NCI-H524 (cell line): ENCODE results near the gene CEP126.
"Not testable (repeated sequence)": the region's sequence is repeated elsewhere in the genome, so short reads cannot be mapped to it uniquely, and the experiment has no call there.

Source experiments
- DNase-seq, 2 experiments: peaks; one replicate each; lab custom pipeline; 2025; lab: John Stamatoyannopoulos, UW

The CEP126 gene

DNA sequence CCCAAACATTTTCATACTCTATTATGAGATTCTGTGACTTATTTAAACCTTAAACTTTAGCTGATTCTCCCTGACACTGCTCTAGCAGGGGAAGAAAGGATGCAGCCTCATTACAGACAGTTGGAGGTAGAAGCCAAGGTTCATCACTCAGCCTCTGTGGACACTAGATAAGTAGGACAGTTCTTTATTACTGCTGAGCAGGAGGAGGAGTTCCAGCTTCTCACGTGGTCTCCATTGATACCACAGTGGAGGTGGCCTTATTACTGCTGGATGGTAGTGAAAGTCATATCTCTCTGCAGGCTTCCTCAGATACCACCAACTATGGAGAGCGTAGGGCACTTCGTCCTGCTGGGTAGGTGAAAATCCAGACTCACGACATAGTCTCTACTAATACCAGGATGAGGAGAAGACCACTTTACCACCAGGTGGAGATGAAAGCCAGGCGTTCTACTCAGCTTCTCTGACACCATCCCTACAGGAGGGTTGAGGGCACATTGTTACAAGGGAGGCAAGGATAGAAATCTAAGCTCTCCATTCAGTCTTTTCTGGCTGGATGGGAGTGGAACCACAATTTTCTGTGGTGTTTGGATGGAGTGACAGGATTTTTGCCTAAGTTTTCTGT lies 14.6 kb downstream of the CEP126 start:
- no peak for DNase-seq

DNA sequence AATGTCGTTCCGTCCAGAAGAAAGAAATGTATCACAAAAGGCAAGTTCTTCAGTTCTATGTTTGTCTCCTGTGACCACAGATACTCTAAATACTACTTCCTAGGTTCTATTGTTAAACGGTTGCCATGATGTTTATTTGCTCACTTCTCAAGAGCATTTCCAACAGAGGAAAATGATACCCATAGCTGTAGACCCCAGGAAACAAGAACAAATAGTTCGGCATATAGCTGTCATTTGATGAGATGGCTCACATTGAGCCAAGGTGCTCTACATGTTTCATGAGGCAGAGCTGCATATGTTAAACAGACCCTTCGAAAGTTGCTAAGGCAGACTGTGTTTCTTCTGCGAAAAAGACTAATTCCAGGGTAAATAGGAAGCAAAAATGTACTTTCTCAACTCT lies 16.9 kb downstream of the CEP126 start:
- DNase-seq, result no peak

DNA sequence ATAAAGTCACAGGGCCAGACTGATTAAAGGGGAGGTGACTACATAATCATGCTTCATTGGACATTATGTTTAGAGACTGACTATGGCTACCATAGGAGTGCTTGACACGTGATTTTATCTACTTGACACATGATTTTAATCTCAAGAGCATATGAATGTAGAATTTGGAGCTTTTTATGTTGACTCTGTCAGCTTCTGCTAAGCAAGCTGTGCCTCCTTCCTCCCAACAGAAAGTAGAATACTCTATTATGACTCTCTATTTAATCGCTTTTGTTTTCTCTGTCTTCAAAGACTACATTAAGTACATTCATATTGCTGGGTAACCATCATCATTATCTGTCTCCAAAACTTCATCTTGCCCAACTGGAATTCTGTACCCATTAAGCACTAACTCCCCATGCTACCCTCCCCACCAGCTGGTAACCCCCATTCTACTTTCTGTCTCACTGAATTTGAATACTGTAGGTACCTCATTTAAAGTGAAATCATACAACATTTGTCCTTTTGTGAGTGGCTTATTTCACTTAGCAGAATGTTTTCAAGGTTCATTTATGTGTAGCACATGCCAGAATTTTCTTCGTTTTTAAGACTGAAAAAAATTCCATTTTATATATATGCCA lies 26.2 kb downstream of the CEP126 start:
- no peak for DNase-seq

DNA sequence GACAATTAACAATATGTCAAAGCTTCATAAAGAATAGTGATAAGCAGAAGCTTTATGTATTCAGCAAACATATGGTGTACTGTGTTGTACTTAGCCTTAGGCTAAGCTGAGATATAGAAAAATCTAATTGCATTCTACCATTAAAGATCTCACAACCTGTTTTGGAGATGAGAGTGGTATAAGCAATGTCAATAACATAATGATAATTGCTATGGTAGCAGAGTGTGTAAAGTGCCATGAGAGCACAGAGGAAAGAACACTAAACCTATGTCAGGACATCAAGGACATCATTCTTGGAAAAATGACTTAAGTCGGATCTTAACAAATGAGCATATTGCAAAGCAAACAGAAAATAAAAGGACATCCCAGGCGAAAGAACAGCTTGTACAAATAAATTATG lies 30.1 kb downstream of the CEP126 start:
- DNase-seq, result no peak

DNA sequence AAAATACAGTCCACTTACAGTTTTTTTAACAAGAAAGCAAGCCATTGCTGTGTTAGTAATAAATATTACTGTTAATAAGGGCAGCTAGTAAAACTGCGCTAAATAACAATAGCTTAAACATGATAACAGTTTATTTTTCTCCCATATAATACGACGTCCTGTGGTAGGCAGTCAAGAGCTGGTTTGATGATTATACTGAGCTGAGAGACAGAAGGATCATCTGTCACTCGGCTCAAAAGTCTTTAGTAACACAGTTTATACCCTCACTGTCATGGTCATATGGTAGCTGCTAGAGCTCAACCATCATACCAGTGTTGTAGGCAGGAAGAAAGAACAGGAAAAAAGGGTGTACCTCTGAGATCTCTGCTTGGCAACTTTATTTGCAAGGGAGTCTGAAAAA lies 30.6 kb downstream of the CEP126 start:
- DNase-seq, result peak in 1 of 2 experiments; percentile 1

DNA sequence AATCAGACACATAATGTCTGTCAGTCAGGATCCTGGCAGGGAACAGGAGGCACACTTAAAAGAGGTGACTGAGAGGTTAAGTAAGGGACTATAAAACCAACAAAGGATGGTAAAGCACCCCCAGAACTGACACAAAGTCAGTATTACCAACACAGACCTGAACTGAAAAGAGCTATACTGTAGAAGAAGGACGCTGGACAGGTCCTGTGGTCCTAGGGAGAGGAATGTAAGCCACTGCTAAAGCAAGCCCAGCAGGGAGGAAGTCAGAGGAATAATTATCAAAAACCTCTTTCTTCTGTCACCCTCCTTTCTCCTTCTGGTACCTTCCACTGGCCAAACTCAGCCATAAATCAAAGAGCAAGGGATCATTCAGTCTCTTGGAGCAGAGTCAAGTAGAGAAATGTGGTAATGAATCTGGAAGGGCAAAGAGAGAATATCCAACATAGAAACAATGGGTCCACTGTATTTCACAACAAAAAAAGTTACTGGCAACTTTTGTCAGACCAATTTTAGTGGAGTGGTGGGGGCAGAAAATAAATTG lies 34.9 kb downstream of the CEP126 start:
- no peak for DNase-seq

DNA sequence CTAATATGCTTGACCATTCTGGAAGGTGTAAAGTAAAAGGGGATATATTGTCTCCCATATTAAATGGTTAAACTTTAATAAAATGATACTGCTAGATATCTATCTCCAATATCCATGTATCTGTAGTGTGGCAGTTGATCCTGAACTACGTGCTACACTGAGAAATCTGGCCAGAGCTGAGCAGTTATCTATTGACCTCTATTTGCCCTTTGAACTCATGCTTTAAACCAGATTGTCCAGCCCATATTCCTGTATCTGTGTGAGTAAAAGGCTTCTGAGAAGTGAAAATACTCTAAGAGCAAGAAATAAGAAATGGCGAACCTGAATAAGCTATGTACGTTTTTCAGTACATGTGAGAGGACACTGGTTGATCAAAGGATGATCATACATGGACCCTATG lies 40.5 kb downstream of the CEP126 start:
- no peak for DNase-seq

DNA sequence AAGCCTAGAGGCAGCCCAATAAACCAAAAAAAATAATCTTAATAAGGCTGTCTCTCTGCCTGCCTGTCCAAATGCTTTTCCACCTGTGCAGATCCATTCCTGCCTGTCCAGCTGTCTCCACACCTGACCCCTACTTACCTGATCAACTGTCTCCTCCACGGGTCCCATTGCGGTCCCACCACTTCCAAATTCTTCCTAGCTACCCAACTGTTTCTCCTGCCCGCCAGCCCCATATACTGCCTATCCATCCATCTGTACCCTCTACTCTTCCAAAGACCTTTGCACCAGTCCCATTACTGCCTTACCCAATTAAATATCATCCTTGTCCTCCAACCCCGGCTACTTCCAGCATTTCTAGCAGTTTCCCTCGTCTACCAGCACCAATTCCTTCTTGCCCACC lies 40.9 kb downstream of the CEP126 start:
- DNase-seq, result no peak

DNA sequence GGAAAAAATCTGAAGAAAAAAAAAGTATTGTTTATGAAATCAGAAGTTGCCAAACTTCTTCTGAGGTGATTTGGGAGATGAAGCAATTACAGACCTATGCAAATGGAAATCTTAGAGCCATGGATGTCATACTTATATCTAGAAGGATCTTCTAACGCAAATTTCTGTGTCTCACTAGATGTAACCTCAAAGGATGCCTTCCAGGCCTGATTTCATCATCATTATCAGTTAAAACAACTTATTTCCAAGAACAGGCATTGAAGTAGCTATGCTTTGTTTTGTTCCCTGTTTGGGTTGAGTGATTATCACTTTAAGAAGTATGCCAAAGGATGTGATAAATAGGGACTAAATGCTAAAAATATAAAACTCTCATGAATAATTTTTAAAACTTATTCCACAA lies 45.4 kb downstream of the CEP126 start:
- DNase-seq, result no peak

DNA sequence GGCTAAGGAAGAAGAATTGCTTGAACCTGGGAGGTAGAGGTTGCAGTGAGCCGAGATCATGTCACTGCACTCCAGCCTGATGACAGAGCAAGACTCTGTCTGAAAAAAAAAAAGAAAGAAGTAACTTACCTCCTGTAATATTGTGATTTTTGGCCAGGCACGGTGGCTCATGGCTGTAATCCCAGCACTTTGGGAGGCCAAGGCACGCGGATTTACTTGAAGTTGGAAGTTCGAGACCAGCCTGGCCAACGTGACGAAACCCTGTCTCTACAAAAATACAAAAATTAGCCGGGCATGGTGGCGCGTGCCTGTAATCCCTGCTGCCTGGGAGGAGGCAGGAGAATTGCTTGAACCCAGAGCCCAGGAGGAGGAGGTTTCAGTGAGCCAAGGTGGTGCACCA lies 49.4 kb downstream of the CEP126 start:
- not testable (repeated sequence) for DNase-seq

DNA sequence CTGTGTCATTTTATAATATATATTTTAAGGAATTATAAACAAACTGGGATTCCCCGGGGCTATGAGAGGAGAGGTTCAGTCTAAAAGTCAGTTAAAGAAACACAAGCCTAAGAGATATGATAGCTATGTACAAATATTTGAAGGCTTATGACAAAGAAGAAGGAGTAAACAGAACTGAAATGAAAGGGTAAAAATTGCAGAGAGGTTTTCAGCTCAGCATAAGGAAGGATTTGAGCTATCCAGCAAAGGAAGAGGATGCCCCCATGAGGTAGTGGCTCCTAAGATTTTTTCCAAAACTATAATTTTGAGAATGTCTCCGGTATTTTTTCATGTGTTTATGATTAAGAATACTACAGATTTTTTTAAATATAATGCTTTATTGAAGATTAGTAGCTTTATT lies 59.4 kb downstream of the CEP126 start:
- DNase-seq, result no peak

DNA sequence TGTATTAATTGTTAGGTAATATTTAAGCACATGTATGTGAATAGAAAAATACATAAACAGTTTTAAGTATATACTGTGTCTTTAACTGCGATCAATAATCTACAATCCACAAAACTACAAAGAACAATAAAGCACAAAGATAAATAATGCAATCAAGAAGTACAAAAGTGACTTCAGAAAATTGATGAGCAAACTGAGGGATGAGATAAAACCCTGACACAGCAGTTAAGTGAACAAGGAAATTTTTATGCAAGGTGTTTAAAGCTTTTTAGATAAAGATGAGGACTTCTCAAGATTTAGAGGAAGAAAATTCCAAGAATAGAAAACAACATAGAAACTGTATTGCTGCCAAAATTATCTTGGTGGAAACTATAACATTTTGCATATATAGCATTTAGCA lies 60.0 kb downstream of the CEP126 start:
- no peak for DNase-seq

DNA sequence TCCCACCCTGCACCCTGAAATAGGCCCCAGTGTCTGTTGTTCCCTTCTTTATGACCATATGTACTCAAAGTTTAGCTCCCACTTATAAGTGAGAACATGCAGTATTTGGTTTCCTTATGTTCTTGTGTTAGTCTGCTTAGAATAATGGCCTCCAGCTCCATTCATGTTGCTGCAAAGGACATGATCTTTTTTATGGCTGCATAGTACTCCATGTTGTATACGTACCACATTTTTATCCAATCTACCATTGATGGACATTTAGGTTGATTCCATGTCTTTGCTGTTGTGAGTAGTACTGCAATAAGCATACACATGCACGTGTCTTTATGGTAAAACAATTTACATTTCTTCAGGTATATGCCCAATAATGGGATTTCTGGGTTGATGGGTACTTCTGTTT lies 60.9 kb downstream of the CEP126 start:
- no peak for DNase-seq

DNA sequence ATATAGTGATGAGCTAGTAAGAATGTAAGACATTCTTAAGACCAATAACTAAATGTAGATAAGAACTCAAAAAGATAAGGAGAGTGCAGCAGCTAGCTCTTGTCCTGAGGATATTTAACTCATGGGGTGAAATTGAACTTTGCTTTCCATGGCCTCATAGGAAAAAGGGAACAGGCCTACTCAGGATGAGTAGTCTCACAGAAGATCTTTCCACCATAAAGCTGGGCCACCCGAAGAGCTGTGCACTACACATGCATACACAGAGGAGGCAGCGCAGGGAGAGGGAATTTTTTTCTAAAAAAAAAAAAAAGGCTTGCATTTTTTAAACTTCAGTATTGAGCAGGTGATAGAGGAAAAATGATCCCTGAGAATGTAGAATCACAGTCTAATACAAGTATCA lies 72.6 kb downstream of the CEP126 start:
- no peak for DNase-seq

DNA sequence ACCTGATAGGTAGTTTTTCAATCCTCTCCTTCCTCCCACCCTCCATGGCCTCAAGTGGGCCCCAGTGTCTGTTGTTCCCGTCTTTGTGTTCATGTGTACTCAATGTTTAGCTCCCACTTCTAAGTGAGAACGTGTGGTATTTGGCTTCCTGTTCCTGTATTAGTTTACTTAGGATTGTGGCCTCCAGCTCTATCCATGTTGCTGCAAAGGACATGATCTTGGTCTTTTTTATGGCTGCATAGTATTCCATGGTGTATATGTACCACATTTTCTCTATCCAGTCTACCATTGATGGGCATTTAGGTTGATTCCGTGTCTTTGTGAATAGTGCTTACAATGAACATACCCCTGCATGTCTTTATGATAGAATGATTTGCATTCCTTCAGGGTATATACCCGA lies 78.4 kb downstream of the CEP126 start:
- DNase-seq, result no peak

DNA sequence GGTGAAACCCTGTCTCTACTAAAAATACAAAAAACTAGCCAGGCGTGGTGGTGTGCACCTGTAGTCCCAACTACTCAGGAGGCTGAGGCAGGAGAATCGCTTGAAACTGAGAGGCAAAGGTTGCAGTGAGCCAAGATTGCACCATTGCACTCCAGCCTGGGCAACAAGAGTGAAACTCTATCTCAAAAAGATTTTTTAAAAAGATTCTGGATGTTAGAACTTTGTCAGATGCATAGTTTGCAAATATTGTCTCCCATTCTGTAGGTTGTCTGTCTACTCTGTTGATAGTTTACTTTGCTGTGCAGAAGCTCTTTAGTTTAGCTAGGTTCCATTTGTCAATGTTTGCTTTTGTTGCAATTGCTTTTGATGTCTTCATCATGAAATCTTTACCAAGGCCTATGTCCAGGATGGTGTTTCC lies 79.3 kb downstream of the CEP126 start:
- DNase-seq, result not testable (repeated sequence)

DNA sequence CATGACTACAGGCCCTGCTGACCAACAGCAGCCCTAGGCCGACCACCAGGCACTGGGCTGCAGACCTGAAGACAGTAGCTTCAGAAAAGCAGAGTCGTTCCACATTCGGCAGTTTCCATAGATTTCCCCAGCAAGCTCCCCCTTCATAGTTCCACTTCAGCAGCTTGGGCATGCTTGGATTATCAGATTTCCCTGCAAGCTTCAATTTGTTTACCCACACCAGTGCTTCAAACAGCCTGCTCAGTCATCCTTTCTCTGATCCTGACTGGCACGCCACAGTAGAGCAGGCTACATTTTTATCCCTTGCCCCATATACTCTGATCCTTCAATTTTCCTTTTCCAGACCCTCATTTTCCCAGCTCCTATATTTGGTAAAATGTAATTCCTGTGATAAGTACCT lies 81.3 kb downstream of the CEP126 start:
- no peak for DNase-seq

DNA sequence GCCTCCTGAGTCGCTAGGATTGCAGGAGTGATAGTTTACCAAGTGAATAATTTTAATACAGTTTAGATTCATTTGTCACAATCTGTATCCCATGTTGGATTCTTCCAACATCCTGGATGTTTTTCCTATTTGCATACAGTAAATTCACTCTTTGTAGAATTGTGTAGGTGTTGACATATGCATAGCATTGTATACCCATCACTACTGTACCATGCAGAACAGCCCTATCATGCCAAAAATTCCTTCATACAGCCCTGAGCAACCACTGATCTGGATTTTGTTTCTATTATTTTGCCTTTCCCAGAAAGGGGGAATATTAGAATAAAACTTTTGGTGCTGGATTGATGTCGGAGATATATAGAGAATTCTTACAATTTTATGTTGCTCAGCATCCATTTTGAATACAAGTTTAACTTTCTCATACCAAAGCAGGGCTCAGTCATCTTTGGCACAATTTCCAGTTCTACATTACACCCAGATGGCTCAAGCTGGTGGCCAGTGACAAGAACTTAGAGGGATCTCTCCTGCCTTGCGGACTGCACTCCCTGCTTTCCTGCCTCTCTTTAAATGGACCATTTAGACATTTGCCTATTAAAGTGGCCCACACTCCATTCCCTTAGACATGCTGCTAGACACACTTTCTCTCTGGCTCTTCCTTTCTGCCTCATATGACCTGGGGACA lies 87.0 kb downstream of the CEP126 start:
- DNase-seq, result no peak

DNA sequence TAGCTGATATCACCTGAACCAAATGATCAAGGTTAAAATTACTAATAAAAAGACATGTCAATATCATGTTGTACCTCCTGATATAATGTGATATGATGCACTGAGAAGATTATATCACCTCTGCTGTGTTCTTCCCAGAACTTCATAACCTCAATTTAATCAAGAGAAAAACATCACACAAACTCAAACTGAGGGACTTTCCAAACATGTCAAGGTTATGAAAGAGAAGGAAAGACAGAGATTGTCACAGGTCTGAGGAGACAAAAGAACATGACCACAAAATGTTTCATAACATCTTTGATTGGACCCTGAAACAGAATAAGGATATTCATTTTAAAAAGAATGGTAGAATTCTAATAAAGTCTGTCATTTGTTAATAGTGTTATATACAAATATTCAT lies 89.4 kb downstream of the CEP126 start:
- no peak for DNase-seq

DNA sequence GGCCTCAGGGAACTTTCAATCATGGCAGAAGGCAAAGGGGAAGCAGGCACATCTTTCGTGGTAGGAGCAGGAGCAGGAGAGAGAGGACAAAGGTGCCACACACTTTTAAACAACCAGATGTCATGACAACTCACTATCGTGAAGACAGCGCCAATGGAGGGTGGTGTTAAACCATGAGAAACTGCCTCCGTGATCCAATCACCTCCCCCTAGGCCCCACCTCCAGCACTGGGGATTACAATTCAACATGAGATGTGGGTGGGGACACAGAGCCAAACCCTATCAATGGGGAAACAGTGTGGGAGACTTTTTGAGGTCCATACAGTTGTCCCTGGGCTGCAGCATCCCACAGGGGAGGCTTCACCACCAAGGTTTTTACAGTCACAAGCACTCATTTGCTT lies 90.5 kb downstream of the CEP126 start:
- DNase-seq, result no peak

DNA sequence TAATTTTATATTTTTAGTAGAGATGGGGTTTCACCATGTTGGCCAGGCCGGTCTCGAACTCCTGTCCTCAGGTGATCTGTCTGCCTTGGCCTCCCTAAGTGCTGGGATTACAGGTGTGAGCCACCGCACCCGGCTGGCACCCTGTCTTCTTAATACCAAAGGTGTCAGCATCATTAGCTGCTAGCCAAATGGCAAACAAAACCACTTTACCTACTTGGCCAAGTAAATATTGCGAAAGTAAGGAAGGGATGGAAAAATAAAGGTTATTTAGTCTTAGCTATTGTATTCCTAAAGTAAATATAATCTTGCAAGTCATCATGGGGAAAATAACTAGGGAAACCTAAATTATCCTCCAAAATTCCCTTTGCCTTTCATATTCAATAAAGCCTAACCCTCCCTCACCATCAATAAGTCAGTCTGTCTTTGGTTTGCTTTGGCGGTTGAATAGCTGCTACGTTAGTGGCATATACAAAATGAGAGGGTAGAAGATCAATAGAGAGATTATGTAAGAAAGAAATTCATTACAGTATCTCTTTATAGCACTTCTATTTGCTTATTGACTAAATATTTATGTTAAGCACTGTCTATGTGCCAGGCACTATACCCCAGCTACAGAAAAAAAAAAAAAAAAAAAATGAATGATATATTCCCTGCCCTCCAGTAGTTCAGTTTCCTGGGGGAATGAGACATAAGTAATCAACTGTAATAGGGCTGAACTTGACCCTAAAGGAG lies 92.2 kb downstream of the CEP126 start:
- DNase-seq, result no peak

DNA sequence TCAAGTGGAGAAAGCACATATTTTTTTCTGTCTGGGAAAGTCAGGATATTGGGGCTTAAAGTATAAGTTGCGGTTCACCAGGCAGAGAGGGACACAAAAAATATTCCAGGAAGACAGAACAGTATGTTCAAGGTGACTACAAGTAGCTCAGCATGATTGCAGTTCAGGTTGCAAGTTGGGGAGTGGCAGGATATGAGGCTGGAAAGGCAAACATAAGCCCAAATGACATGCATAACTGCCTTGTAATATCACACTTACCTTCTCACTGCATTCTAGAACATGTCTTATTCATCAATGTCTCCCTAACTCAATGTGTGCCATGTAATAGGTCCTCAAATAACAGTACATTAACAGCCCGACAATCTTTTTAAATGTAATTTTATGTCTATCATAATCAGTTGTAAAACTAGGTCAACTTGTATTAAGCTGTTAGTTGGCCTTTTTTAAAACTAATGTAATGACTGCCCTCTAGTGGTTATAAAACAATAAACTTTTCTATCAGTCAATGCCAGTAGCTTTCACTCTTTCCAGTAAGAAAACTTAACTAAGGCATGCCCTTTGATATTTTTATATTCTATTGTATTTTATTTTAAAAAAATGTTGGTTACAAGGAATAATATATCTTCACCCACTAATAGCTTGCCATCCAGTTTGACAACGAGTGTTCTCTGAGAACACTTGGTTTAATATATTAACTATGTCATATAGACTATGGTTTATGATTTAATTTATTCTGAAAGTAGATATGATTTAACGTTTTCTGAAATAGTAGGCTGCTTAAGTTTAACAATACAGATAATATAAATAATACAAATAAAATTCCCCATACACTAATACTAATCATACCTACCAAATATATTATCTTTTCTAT lies 93.0 kb downstream of the CEP126 start:
- peak in 1 of 2 experiments; percentile 45 for DNase-seq
